SK-N-MC (cell line): ENCODE measurements around the gene COBL.

Experiments
- EZH2 ChIP-seq: fragments of 200-600 bp; sonication (generic); IDR thresholded peaks from one replicate; pipeline ENCODE4 v1.6.1; 2017; ENCODE audit warnings: antibody characterized with exemption
- POLR2AphosphoS5 ChIP-seq: IDR thresholded peaks from 2 replicates; pipeline ENCODE4 v1.6.1; 2012; ENCODE audit warnings: mild to moderate bottlenecking, low read depth, low read length, borderline replicate concordance

GRCh38 chr7:50988465-50988864 lies 328.1 kb downstream of the COBL start:
- TF ChIP-seq POLR2AphosphoS5 (no peak), EZH2 (no peak)
